ENCODE results near the gene NOTCH1.

NOTCH1 gene

GRCh38 chr9:136485049-136486045 is 60.5 kb downstream of the NOTCH1 start:
- peak; percentile 35 for DNase-seq (ENCODE audit: low read depth, low spot score)

- no peak for DNase-seq (ENCODE audit: low read depth, low spot score)
Observed at GRCh38 chr9:136484153-136485048, 61.4 kb downstream of the NOTCH1 start.

- DNase-seq (ENCODE audit: low read depth, low spot score) = no peak
Observed at GRCh38 chr9:136483589-136484152, 62.2 kb downstream of the NOTCH1 start.

- DNase-seq (ENCODE audit: low read depth, low spot score) = peak; percentile 33
Observed at GRCh38 chr9:136482793-136483588, 62.9 kb downstream of the NOTCH1 start, which contains the start of gene SEC16A. Gene SEC16A (minus strand): TSS chr9:136483040. CDS start chr9:136477615, 5,425 bp downstream.

GRCh38 chr9:136482046-136482792 is 63.6 kb downstream of the NOTCH1 start:
- DNase-seq (ENCODE audit: low read depth, low spot score) = no peak

- no peak for DNase-seq (ENCODE audit: low read depth, low spot score)
Observed at GRCh38 chr9:136481558-136481957, 64.3 kb downstream of the NOTCH1 start.

GRCh38 chr9:136476369-136477150 is 69.3 kb downstream of the NOTCH1 start:
- DNase-seq (ENCODE audit: low read depth, low spot score) = no peak

- no peak for DNase-seq (ENCODE audit: low read depth, low spot score)
Observed at GRCh38 chr9:136474974-136475865, 70.6 kb downstream of the NOTCH1 start.

GRCh38 chr9:136474021-136474640 is 71.7 kb downstream of the NOTCH1 start:
- DNase-seq (ENCODE audit: low read depth, low spot score) = no peak

- DNase-seq (ENCODE audit: low read depth, low spot score) = no peak
Observed at GRCh38 chr9:136473354-136473721, 72.5 kb downstream of the NOTCH1 start.

- DNase-seq (ENCODE audit: low read depth, low spot score) = no peak
Observed at GRCh38 chr9:136472640-136473353, 73.1 kb downstream of the NOTCH1 start.

- no peak for DNase-seq (ENCODE audit: low read depth, low spot score)
Observed at GRCh38 chr9:136471802-136472487, 73.9 kb downstream of the NOTCH1 start.

- DNase-seq (ENCODE audit: low read depth, low spot score) = no peak
Observed at GRCh38 chr9:136470792-136471469, 74.9 kb downstream of the NOTCH1 start.

GRCh38 chr9:136470356-136470755 is 75.5 kb downstream of the NOTCH1 start:
- no peak for DNase-seq (ENCODE audit: low read depth, low spot score)

- DNase-seq (ENCODE audit: low read depth, low spot score) = no peak
Observed at GRCh38 chr9:136467766-136468165, 78.1 kb downstream of the NOTCH1 start.

GRCh38 chr9:136466155-136466541 is 79.7 kb downstream of the NOTCH1 start:
- no peak for DNase-seq (ENCODE audit: low read depth, low spot score)
